Measurements from ENCODE around the gene IVNS1ABP. TPM values are rescaled to one million over a fixed set of nuclear protein-coding genes. Genes with fewer than 3 reads are reported as not detected.

IVNS1ABP gene
- total RNA-seq, 1 experiment from 2014 or later: 57.9 TPM

DNA sequence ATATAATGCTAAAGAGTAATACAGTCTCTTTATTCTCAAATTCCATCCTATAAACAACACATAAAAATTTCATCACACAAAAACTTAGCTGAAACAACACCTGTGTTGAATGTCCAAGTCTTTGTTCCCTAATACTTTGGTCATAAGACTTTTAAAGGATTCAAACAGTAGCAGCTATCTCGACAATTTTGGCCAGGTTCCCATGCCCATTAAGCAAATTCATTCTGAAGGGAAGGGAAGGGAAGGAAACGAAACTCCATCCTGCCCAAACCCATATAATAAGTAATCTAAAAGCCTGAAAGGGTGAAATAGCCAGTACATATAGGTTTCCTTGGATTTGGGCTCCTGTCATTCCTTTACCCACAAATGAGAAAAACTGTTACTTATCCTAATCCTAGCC is 7.5 kb downstream of the IVNS1ABP start:
- Histone ChIP-seq H3K27ac (ENCODE audit: low read depth, low read length) (no peak overlapping the region), H4K20me1 (ENCODE audit: insufficient read depth) (peaks cover 33% of the 10 kb centered on the region; the same call in 1 of the 2 replicates), H3K36me3 (ENCODE audit: control insufficient read depth in 1 of 2, insufficient read depth in 2 of 2, low read length in 2 of 2) (peaks cover 38 to 44% of the 10 kb centered on the region in 2 experiments), H3K9me3 (ENCODE audit: control insufficient read depth in 1 of 2, insufficient read depth in 1 of 2, low read depth in 1 of 2, low read length in 2 of 2) (no peaks in the 10 kb centered on the region), H3K4me3 (replicated peaks in 1 of 2; ENCODE audit: low read depth in 1 of 2, low read length in 2 of 2) (no peak overlapping the region), H2AFZ (ENCODE audit: low read depth, low read length, poor library complexity, severe bottlenecking) (no peak overlapping the region), H3K9ac (ENCODE audit: low read length) (no peak overlapping the region), H3K4me2 (ENCODE audit: low read length) (no peak overlapping the region), H3K9me2 (ENCODE audit: insufficient read depth) (no peaks in the 10 kb centered on the region), H3K79me2 (ENCODE audit: insufficient read depth, low read length) (peaks cover 66% of the 10 kb centered on the region), H3K4me1 (ENCODE audit: control insufficient read depth in 1 of 2, insufficient read depth in 2 of 2, low read length in 2 of 2) (no peaks in the 10 kb centered on the region), H3K27me3 (ENCODE audit: insufficient read depth, low read length) (no peaks in the 10 kb centered on the region)
- DNase-seq (ENCODE audit: low read depth, low spot score) (no peak), ATAC-seq (no peak)
- no peak for TF ChIP-seq EZH2phosphoT487 (IDR thresholded peaks at IDR 0.05; ENCODE audit: borderline replicate concordance)
- TF ChIP-seq ZFX (IDR thresholded peaks at IDR 0.05): no peak
- TF ChIP-seq SRF (IDR thresholded peaks at IDR 0.05; ENCODE audit: low read depth): no peak
- TF ChIP-seq, protein P1, sequence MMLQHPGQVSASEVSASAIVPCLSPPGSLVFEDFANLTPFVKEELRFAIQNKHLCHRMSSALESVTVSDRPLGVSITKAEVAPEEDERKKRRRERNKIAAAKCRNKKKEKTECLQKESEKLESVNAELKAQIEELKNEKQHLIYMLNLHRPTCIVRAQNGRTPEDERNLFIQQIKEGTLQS (IDR thresholded peaks at IDR 0.05): no peak
- TF ChIP-seq, protein P2, sequence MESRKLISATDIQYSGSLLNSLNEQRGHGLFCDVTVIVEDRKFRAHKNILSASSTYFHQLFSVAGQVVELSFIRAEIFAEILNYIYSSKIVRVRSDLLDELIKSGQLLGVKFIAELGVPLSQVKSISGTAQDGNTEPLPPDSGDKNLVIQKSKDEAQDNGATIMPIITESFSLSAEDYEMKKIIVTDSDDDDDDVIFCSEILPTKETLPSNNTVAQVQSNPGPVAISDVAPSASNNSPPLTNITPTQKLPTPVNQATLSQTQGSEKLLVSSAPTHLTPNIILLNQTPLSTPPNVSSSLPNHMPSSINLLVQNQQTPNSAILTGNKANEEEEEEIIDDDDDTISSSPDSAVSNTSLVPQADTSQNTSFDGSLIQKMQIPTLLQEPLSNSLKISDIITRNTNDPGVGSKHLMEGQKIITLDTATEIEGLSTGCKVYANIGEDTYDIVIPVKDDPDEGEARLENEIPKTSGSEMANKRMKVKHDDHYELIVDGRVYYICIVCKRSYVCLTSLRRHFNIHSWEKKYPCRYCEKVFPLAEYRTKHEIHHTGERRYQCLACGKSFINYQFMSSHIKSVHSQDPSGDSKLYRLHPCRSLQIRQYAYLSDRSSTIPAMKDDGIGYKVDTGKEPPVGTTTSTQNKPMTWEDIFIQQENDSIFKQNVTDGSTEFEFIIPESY (IDR thresholded peaks at IDR 0.05; ENCODE audit: extremely low read depth, insufficient replicate concordance, low read length): no peak
- TF ChIP-seq CBX3 (IDR thresholded peaks at IDR 0.05; ENCODE audit: low read depth): no peak
- TF ChIP-seq CEBPB (IDR thresholded peaks at IDR 0.05; ENCODE audit: low read depth): no peak
- TF ChIP-seq, protein P3, sequence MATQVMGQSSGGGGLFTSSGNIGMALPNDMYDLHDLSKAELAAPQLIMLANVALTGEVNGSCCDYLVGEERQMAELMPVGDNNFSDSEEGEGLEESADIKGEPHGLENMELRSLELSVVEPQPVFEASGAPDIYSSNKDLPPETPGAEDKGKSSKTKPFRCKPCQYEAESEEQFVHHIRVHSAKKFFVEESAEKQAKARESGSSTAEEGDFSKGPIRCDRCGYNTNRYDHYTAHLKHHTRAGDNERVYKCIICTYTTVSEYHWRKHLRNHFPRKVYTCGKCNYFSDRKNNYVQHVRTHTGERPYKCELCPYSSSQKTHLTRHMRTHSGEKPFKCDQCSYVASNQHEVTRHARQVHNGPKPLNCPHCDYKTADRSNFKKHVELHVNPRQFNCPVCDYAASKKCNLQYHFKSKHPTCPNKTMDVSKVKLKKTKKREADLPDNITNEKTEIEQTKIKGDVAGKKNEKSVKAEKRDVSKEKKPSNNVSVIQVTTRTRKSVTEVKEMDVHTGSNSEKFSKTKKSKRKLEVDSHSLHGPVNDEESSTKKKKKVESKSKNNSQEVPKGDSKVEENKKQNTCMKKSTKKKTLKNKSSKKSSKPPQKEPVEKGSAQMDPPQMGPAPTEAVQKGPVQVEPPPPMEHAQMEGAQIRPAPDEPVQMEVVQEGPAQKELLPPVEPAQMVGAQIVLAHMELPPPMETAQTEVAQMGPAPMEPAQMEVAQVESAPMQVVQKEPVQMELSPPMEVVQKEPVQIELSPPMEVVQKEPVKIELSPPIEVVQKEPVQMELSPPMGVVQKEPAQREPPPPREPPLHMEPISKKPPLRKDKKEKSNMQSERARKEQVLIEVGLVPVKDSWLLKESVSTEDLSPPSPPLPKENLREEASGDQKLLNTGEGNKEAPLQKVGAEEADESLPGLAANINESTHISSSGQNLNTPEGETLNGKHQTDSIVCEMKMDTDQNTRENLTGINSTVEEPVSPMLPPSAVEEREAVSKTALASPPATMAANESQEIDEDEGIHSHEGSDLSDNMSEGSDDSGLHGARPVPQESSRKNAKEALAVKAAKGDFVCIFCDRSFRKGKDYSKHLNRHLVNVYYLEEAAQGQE (IDR thresholded peaks at IDR 0.05; ENCODE audit: low read depth): no peak
- no peak for TF ChIP-seq POLR2AphosphoS5 (IDR thresholded peaks at IDR 0.05; ENCODE audit: low read depth, low read length)
- no peak for TF ChIP-seq TCF7L2 (IDR thresholded peaks at IDR 0.05; ENCODE audit: borderline replicate concordance, extremely low read depth, insufficient read depth, insufficient read length)
- TF ChIP-seq, protein P4, sequence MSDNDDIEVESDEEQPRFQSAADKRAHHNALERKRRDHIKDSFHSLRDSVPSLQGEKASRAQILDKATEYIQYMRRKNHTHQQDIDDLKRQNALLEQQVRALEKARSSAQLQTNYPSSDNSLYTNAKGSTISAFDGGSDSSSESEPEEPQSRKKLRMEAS (IDR thresholded peaks at IDR 0.05): no peak
- intact Hi-C loops (cut with micrococcal nuclease): no loop called here
- ChIA-PET CTCF (no interaction called here), POLR2A (no interaction called here), RAD21 (ENCODE audit: low non-redundant PET in 1 of 2, low total read pairs in 2 of 2, uncharacterized antibody in 2 of 2, unreplicated experiment in 2 of 2) (no interaction called here)
- no TSS peak for BruUV-seq (replicated peaks)

Measured in HCT116 (cell line).